GM12892 (cell line): ENCODE results near the gene SLC44A4.

Experiments used
- POLR2A ChIP-seq: IDR thresholded peaks from 2 replicates; pipeline ENCODE4 v1.6.1; 2011; ENCODE audit warnings: low read depth, low read length, control low read depth
- POLR2AphosphoS5 ChIP-seq: IDR thresholded peaks from 2 replicates; pipeline ENCODE4 v1.6.1; 2011; ENCODE audit warnings: low read depth, low read length, control low read depth
- TAF1 ChIP-seq: IDR thresholded peaks from 2 replicates; pipeline ENCODE4 v1.6.1; 2011; ENCODE audit warnings: low read depth, mild to moderate bottlenecking, control low read depth, low read length, borderline replicate concordance

GRCh38 chr6:31881136-31881859 lies 2.5 kb upstream of the SLC44A4 start:
- TF ChIP-seq POLR2A, result no peak
- TF ChIP-seq POLR2AphosphoS5, result no peak
- no peak for TF ChIP-seq TAF1
